Fibroblast of the conjunctiva (primary cell): ENCODE results near the gene ZMAT1.
"Not testable (repeated sequence)": the region's sequence is repeated elsewhere in the genome, so short reads cannot be mapped to it uniquely, and the experiment has no call there.

Experiments
- DNase-seq: peaks from one replicate; pipeline ENCODE4 v3.0.0-alpha.2; 2010; ENCODE audit warnings: low read depth

ZMAT1 gene

GRCh38 chrX:101931488-101932248 lies at the start of gene ZMAT1:
Gene ZMAT1 (minus strand): TSS chrX:101932027. CDS start chrX:101932008, 19 bp downstream.
- DNase-seq = peak; percentile 74

DNA sequence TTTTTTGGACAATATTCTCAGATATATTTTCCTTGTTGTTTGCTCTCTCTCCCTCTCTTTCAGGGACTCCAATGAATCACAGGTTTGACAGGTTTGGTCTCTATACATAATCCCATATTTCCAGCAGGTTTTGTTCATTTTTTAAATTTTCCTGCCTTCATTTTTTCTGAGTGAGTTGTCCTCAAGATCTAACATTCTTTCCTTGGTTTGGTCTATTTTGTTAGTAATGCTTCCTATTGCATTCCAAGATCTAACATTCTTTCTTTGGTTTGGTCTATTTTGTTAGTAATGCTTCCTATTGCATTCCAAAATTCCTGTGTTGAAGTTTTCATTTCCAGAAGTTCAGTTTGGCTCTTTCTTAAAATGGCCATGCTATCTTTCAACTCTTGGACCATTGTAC lies 45.3 kb upstream of the ZMAT1 start:
- DNase-seq = no peak

DNA sequence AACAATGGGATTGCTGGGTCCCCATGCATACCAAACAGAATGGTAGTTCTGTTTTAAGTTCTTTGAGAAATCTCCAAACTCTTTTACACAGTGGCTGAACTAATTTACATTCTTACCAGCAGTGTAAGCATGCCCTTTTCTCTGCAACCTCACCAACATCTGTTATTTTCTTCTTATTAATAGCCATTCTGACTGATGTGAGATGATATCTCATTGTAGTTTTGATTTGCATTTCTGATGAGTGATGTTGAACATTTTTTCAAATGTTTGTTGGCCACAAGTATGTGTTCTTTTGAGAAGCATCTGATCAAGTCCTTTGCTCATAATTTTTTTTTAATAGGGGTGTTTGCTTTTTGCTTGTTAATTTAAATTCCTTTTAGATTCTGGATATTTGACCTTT lies 41.2 kb upstream of the ZMAT1 start:
- DNase-seq = no peak

DNA sequence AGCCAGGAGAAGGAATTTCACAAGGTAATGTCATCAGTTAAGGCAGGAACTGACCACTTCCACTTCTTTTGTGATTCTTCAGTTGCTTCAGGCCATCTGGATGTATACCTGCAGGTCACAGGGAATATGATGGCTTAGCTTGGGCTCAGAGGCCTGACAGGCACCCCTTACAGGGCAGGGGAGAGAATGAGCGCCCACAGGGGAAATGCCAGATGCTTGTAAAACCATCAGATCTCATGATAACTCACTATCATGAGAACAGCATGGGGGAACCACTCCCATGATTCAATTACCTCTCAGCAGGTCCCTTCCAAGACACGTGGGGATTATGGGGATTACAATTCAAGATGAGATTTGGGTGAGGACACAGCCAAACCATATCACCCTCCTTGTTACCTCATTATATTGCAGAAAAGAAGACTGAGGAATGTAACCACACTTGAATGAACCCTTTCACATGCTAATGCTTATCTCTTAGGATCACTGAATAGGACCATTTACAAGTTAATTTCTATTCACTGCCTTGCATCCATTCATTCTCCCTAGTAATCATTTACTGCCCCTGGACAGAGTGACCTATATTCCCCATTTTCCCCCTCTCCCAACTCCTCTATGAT lies 33.2 kb upstream of the ZMAT1 start:
- DNase-seq = not testable (repeated sequence)

- peak; percentile 0 for DNase-seq
These were observed 26.3 kb upstream of the ZMAT1 start for GRCh38 chrX:101958139-101958538.

DNA sequence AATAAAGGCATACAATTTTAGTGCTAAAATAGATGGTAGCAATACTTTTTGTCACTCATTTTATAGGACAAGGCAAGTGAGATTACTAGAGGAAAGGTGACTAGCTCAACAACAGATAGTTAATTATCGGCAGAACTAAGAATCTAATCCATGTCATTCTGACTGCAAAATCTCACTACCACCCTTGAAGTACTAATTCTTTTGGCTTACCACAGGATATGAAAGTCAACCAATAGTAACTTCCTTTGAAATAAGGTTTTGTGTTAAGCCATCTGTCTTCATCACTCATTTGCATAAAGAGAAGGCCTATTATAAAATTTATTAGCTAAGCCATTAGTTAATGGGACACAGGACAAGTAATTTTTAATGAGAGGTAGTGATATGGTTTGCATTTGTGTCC lies 25.3 kb upstream of the ZMAT1 start:
- no peak for DNase-seq

- DNase-seq = no peak
These were observed 24.7 kb upstream of the ZMAT1 start for GRCh38 chrX:101956556-101956955.

DNA sequence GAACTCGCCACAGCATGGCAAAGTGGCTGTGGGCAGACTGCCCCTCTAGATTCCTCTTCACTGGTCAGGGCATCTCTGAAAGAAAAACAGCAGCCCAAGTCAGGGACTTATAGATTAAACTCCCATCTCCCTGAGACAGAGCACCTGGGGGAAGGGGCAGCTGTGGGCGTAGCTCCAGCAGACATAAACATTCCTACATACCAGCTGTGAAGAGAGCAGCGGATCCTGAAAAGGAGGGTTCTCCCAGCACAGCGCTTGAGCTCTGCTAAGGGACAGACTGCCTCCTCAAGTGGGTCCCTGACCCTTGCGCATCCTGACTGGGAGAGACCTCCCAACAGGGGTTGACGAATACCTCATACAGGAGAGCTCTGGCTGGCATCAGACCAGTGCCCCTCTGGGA lies 18.8 kb upstream of the ZMAT1 start:
- DNase-seq = no peak

GRCh38 chrX:101932249-101932570 lies 383 bp upstream of the ZMAT1 start:
- DNase-seq = no peak

GRCh38 chrX:101931136-101931487 lies 715 bp downstream of the ZMAT1 start:
- no peak for DNase-seq

GRCh38 chrX:101925733-101926132 lies 6.1 kb downstream of the ZMAT1 start:
- DNase-seq = no peak

GRCh38 chrX:101918751-101919150 lies 13.1 kb downstream of the ZMAT1 start:
- DNase-seq = no peak

DNA sequence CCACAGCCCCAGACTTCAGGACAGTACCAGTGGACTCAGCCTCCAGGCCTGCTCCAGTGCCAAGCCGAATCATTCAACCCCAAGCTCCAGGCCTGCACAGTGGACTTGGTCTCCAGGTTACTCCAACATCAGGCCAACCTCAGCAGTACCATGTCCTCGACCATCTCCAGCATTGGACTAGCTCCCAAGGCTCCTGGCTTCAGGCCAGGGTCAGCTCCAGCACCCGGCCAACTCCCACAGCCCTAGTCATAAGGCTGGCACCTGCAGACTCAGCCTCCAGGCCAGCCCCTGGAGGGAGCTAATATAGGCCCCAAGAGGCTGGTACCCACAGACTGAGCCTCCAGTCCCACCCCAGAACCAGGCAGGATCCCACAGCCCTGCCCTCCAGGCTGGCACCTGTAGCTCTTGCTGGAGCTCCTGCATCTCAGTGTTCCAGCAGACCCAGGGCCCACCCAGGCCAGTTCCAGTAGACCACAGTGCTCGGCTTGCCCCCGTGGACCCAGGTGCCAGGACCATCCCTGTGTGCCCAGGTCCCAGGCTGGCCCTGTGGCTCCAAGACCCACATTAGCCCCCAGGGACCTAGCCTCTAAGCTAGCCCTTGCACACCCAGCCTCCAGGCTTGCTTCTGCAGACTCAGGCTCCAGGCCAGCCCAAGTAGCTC lies 25.6 kb downstream of the ZMAT1 start:
- DNase-seq = no peak

GRCh38 chrX:101904996-101905395 lies 26.8 kb downstream of the ZMAT1 start:
- no peak for DNase-seq
